HEK293T (cell line): Measurements from ENCODE around the gene ENTPD7.

ENCODE experiments used
- ARNT ChIP-seq: fragments of 450-650 bp; IDR thresholded peaks from 2 replicates; pipeline ENCODE4 v1.6.1; 2017; ENCODE audit warnings: mild to moderate bottlenecking
- BHLHE40 ChIP-seq: fragments of 450-650 bp; IDR thresholded peaks from 2 replicates; pipeline ENCODE4 v1.6.1; 2016; ENCODE audit warnings: mild to moderate bottlenecking, moderate library complexity, borderline replicate concordance
- FOXA1 ChIP-seq: fragments of 450-650 bp; IDR thresholded peaks from 2 replicates; pipeline ENCODE4 v1.6.1; 2016; ENCODE audit warnings: mild to moderate bottlenecking
- FOXK2 ChIP-seq: fragments of 450-650 bp; IDR thresholded peaks from 2 replicates; pipeline ENCODE4 v1.6.1; 2016; ENCODE audit warnings: mild to moderate bottlenecking
- FOXM1 ChIP-seq: fragments of 450-650 bp; IDR thresholded peaks from 2 replicates; pipeline ENCODE4 v1.6.1; 2017; ENCODE audit warnings: mild to moderate bottlenecking, borderline replicate concordance
- HDGF ChIP-seq: fragments of 450-650 bp; IDR thresholded peaks from 2 replicates; pipeline ENCODE4 v1.6.1; 2017; ENCODE audit warnings: antibody characterized with exemption, borderline replicate concordance
- LEF1 ChIP-seq: fragments of 450-650 bp; IDR thresholded peaks from 2 replicates; pipeline ENCODE4 v1.6.1; 2017; ENCODE audit warnings: mild to moderate bottlenecking, borderline replicate concordance
- SP1 ChIP-seq: fragments of 450-650 bp; IDR thresholded peaks from 2 replicates; pipeline ENCODE4 v1.6.1; 2017
- SUZ12 ChIP-seq: fragments of 450-650 bp; IDR thresholded peaks from 2 replicates; pipeline ENCODE4 v1.6.1; 2016; ENCODE audit warnings: mild to moderate bottlenecking
- TARDBP ChIP-seq: fragments of 450-650 bp; IDR thresholded peaks from 2 replicates; pipeline ENCODE4 v1.6.1; 2016
- ZNF384 ChIP-seq: fragments of 450-650 bp; IDR thresholded peaks from 2 replicates; pipeline ENCODE4 v1.6.1; 2016
- TF ChIP-seq, protein P1 (sequence below): fragments of 450-650 bp; IDR thresholded peaks from 2 replicates; pipeline ENCODE4 v1.6.1; 2016

DNA sequence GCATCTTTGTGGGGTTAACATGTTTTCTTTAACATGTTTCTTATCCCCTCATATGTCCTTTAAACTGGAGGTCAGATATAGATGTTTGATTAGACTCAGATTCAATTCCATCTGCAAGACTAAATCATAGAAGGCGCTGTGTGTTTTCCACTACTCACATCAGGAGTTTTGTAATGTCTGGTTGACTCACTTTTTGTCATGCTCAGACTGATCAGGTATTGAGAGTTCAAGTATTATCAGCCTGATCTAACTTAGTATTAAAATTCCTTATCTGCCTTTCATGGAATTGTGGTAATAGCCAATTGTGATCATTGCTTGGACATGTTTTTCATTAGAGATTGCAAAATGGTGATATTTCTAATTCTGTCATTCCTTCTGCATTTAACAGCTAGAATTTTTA lies 30.2 kb downstream of the ENTPD7 start:
- no peak for TF ChIP-seq ZNF384
- TF ChIP-seq ARNT = no peak
- no peak for TF ChIP-seq FOXK2
- TF ChIP-seq BHLHE40 = no peak
- TF ChIP-seq HDGF = no peak
- TF ChIP-seq, protein P1, sequence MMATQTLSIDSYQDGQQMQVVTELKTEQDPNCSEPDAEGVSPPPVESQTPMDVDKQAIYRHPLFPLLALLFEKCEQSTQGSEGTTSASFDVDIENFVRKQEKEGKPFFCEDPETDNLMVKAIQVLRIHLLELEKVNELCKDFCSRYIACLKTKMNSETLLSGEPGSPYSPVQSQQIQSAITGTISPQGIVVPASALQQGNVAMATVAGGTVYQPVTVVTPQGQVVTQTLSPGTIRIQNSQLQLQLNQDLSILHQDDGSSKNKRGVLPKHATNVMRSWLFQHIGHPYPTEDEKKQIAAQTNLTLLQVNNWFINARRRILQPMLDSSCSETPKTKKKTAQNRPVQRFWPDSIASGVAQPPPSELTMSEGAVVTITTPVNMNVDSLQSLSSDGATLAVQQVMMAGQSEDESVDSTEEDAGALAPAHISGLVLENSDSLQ = no peak
- TF ChIP-seq SP1 = no peak
- no peak for TF ChIP-seq TARDBP
- no peak for TF ChIP-seq FOXM1
- no peak for TF ChIP-seq FOXA1
- TF ChIP-seq LEF1 = no peak
- TF ChIP-seq SUZ12 = no peak
